ENCODE results near the gene CHST12. TPM values are rescaled to one million over a fixed set of nuclear protein-coding genes. Genes with fewer than 3 reads are reported as not detected.
A peak's percentile ranks its signal among the peaks of the same experiment; 100 is the strongest.

The CHST12 gene
- total RNA-seq, 1 donor from 2014 or later = 27.3 TPM

DNA sequence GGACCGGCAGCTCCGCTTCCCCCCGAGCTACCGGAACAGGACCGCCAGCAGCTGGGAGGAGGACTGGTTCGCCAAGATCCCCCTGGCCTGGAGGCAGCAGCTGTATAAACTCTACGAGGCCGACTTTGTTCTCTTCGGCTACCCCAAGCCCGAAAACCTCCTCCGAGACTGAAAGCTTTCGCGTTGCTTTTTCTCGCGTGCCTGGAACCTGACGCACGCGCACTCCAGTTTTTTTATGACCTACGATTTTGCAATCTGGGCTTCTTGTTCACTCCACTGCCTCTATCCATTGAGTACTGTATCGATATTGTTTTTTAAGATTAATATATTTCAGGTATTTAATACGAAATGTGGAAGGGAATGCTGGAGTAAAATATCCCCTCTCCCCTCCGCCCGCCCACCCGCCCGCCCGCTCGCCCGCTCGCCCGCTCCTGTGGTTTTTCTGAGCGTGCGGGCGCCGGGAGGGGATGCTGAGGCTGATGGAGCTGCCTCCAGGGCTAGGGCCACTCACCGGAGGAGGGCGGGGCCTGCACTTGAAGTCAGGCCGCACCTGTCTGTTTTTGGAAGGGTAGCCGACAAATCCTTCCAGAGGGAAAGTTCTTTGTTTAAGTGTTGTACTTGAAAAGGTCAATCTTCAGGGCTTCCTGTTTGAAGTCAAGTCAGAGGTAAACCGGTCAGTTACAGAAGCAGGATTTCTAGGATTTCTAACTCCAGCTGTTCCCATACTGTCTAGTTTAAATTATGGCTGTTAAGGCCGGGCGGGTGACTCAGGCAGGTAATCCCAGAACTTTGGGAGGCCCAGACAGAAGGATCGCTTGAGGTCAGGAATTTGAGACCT, 30.5 kb downstream of the CHST12 start:
- DNase-seq = no peak
- TF ChIP-seq, protein P1, sequence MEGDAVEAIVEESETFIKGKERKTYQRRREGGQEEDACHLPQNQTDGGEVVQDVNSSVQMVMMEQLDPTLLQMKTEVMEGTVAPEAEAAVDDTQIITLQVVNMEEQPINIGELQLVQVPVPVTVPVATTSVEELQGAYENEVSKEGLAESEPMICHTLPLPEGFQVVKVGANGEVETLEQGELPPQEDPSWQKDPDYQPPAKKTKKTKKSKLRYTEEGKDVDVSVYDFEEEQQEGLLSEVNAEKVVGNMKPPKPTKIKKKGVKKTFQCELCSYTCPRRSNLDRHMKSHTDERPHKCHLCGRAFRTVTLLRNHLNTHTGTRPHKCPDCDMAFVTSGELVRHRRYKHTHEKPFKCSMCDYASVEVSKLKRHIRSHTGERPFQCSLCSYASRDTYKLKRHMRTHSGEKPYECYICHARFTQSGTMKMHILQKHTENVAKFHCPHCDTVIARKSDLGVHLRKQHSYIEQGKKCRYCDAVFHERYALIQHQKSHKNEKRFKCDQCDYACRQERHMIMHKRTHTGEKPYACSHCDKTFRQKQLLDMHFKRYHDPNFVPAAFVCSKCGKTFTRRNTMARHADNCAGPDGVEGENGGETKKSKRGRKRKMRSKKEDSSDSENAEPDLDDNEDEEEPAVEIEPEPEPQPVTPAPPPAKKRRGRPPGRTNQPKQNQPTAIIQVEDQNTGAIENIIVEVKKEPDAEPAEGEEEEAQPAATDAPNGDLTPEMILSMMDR (IDR thresholded peaks at IDR 0.05; ENCODE audit: partially characterized antibody, unreplicated experiment) = no peak
- H3K9me3 Mint-ChIP-seq (ENCODE audit: unreplicated experiment) = peaks cover 16% of the 10 kb centered on the region
- H3K4me3 Mint-ChIP-seq (ENCODE audit: unreplicated experiment) = no peak overlapping the region
- peaks cover 8% of the 10 kb centered on the region for H3K4me1 Mint-ChIP-seq (ENCODE audit: low read depth, unreplicated experiment)
- H3K27me3 Mint-ChIP-seq (ENCODE audit: unreplicated experiment) = peaks cover 7% of the 10 kb centered on the region
- H3K27ac Mint-ChIP-seq (ENCODE audit: unreplicated experiment) = no peak overlapping the region
- H3K36me3 Mint-ChIP-seq (ENCODE audit: unreplicated experiment) = peaks cover 20% of the 10 kb centered on the region

DNA sequence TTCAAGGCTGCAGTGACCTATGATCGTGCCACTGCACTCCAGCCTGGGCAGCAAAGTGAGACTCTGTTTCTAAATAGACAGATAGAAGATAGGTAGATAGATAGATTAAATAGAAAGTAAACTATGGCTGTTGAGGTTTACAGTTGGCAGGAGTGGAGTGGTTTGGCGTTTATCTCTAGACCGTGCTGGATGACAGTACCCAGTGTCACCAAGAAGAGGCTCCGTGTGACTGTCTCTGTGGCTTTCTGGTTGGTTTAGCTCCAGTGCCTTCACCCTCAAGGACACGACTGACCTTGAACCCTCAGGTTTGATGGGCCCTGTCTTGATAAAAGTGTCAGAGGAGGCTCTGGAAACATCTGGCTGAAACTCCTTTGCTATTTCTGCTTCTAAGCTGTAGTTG, 31.7 kb downstream of the CHST12 start:
- DNase-seq = no peak
- Mint-ChIP-seq H3K27ac (ENCODE audit: unreplicated experiment) (no peak overlapping the region), H3K4me3 (ENCODE audit: unreplicated experiment) (no peak overlapping the region), H3K9me3 (ENCODE audit: unreplicated experiment) (peaks cover 18% of the 10 kb centered on the region), H3K36me3 (ENCODE audit: unreplicated experiment) (peaks cover 20% of the 10 kb centered on the region), H3K4me1 (ENCODE audit: low read depth, unreplicated experiment) (peaks cover 12% of the 10 kb centered on the region), H3K27me3 (ENCODE audit: unreplicated experiment) (peaks cover 11% of the 10 kb centered on the region)
- TF ChIP-seq, protein P1 (IDR thresholded peaks at IDR 0.05; ENCODE audit: partially characterized antibody, unreplicated experiment) = no peak

DNA sequence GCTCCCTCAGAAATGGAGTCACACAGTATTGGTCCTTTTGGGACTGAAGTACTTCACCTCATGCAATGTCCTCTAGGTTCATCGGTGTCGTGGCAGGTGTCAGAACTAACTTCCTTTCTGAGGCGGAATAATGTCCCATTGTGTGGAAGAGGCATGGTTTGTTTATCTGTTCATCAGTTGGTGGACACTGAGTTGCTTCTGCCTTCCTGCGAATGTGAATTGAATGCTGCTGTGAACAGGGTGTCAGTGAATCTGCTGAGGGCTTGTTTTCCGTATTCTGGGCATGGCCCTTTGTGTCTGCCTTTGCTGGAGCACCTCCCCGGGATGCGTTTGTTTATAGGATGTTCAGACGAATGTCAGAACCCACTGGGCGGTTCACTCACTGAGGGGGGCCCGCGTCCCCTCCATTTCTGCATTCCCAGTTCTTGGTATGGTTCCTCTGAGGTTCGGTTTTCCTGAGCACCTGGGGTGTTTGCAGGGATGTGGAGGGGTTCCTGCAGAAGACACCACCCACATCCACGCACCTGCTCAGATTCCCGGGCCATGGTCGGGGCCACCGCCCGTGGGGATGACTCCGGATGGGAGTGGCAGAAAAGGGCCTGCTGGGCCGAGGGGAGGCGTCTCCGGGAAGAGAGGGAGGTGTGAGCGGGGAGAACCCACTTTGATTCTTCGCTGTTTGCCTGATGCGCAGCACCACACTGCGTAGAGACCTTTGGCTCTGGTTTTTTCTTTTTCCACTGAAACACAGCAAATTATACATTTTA, 33.1 kb downstream of the CHST12 start:
- no peak overlapping the region for H3K27ac Mint-ChIP-seq (ENCODE audit: unreplicated experiment)
- peak; percentile 2 for DNase-seq
- TF ChIP-seq, protein P1 (IDR thresholded peaks at IDR 0.05; ENCODE audit: partially characterized antibody, unreplicated experiment) = no peak

DNA sequence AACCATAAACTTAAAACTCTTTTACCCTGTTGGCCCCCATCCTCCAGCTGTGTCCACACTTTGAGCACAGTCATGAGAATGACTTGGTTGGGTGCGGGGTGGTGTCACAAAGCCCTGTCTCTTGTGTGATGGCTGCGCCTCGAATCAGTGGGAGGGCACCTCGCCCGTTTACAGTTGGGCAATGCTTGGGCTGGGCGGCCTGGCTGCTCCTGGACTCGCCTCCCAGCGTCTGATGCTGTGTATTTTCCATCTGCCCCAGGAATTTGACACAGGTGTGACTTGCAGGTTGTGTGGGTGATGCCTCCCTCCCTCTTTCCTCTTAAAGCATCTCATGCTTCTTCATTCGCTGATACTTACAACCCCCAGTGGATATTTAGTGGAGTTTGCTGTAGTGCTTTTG, 33.7 kb downstream of the CHST12 start:
- H3K4me3 Mint-ChIP-seq (ENCODE audit: unreplicated experiment) = no peak overlapping the region
- TF ChIP-seq, protein P1 (IDR thresholded peaks at IDR 0.05; ENCODE audit: partially characterized antibody, unreplicated experiment) = no peak

More for the DNA sequence above, 33.1 kb downstream of the CHST12 start:
- peaks cover 10% of the 10 kb centered on the region for H3K27me3 Mint-ChIP-seq (ENCODE audit: unreplicated experiment)
- H3K4me1 Mint-ChIP-seq (ENCODE audit: low read depth, unreplicated experiment) = peaks cover 19% of the 10 kb centered on the region
- no peak overlapping the region for H3K4me3 Mint-ChIP-seq (ENCODE audit: unreplicated experiment)
- H3K9me3 Mint-ChIP-seq (ENCODE audit: unreplicated experiment) = peaks cover 13% of the 10 kb centered on the region
- H3K36me3 Mint-ChIP-seq (ENCODE audit: unreplicated experiment) = peaks cover 13% of the 10 kb centered on the region

More for the DNA sequence above, 33.7 kb downstream of the CHST12 start:
- Mint-ChIP-seq H3K9me3 (ENCODE audit: unreplicated experiment) (peaks cover 8% of the 10 kb centered on the region), H3K27me3 (ENCODE audit: unreplicated experiment) (peaks cover 10% of the 10 kb centered on the region), H3K4me1 (ENCODE audit: low read depth, unreplicated experiment) (peaks cover 19% of the 10 kb centered on the region), H3K27ac (ENCODE audit: unreplicated experiment) (no peak overlapping the region), H3K36me3 (ENCODE audit: unreplicated experiment) (peaks cover 8% of the 10 kb centered on the region)
- no peak for DNase-seq

Measured in glutamatergic neuron (in vitro differentiated cells).